OCI-LY1 (cell line): Measurements from ENCODE around the gene ANKMY1.

Experiments
- CTCF ChIP-seq: fragments of 200-600 bp; sonication (generic), shearing (Covaris generic); IDR thresholded peaks from 2 replicates; pipeline ENCODE4 v1.5.1; 2017; ENCODE audit warnings: mild to moderate bottlenecking, antibody characterized with exemption, low read length, moderate library complexity, mixed read lengths
- EZH2 ChIP-seq: fragments of 200-600 bp; sonication (generic), shearing (Covaris generic); IDR thresholded peaks from 2 replicates; pipeline ENCODE4 v1.8.0; 2017; ENCODE audit warnings: borderline replicate concordance, mixed run types, mild to moderate bottlenecking, antibody characterized with exemption, low read length, moderate library complexity, mixed read lengths

GRCh38 chr2:240559286-240559685 is 1.5 kb upstream of the ANKMY1 start:
- TF ChIP-seq CTCF, result no peak
- no peak for TF ChIP-seq EZH2
